Stimulated activated CD8-positive, alpha-beta memory T cell treated with anti-CD3 and anti-CD28 coated beads, Interleukin-4, amount 100 ng/mL, for 48 hours (primary cell): ENCODE measurements around the gene FAM83E.
A peak's percentile ranks its signal among the peaks of the same experiment; 100 is the strongest.
"Not testable (repeated sequence)": the region's sequence is repeated elsewhere in the genome, so short reads cannot be mapped to it uniquely, and the experiment has no call there.

Experiments used
- DNase-seq: peaks from one replicate; pipeline ENCODE4 v3.0.0-alpha.2; 2020

Gene FAM83E

GRCh38 chr19:48614436-48615230, at the start of gene FAM83E:
Gene FAM83E, minus strand, starts transcription at chr19:48615076. Its CDS starts 1,704 bp downstream, at chr19:48613372.
- no peak for DNase-seq

- no peak for DNase-seq
These were observed 49.6 kb upstream of the FAM83E start for GRCh38 chr19:48664476-48664875.

- no peak for DNase-seq
These were observed 48.8 kb upstream of the FAM83E start for GRCh38 chr19:48663667-48664066.

GRCh38 chr19:48661711-48662090, 46.8 kb upstream of the FAM83E start:
- no peak for DNase-seq

GRCh38 chr19:48660852-48661710, 46.2 kb upstream of the FAM83E start:
- peak; percentile 91 for DNase-seq

GRCh38 chr19:48659768-48660167, 44.9 kb upstream of the FAM83E start:
- DNase-seq: no peak

GRCh38 chr19:48658483-48658882, 43.6 kb upstream of the FAM83E start:
- no peak for DNase-seq

GRCh38 chr19:48657828-48658227, 43.0 kb upstream of the FAM83E start:
- DNase-seq: not testable (repeated sequence)

- no peak for DNase-seq
These were observed 42.1 kb upstream of the FAM83E start for GRCh38 chr19:48656840-48657474.

- no peak for DNase-seq
These were observed 39.6 kb upstream of the FAM83E start for GRCh38 chr19:48654299-48655059.

- DNase-seq: no peak
These were observed 36.8 kb upstream of the FAM83E start for GRCh38 chr19:48651683-48652048.

- no peak for DNase-seq
These were observed 36.3 kb upstream of the FAM83E start for GRCh38 chr19:48650974-48651682.

- DNase-seq: no peak
These were observed 33.3 kb upstream of the FAM83E start for GRCh38 chr19:48648134-48648533.

- no peak for DNase-seq
These were observed 31.9 kb upstream of the FAM83E start for GRCh38 chr19:48646722-48647216.

GRCh38 chr19:48646001-48646721, 31.3 kb upstream of the FAM83E start, which contains the start of gene CA11:
Gene CA11, minus strand, starts transcription at chr19:48646187. Its CDS starts 555 bp downstream, at chr19:48645632.
- peak; percentile 92 for DNase-seq

- no peak for DNase-seq
These were observed 30.7 kb upstream of the FAM83E start for GRCh38 chr19:48645620-48646000.

- DNase-seq: peak; percentile 81
These were observed 30.2 kb upstream of the FAM83E start for GRCh38 chr19:48644839-48645619.

GRCh38 chr19:48644355-48644754, 29.5 kb upstream of the FAM83E start:
- no peak for DNase-seq

GRCh38 chr19:48642862-48643261, 28.0 kb upstream of the FAM83E start:
- DNase-seq: no peak

GRCh38 chr19:48641850-48642249, 27.0 kb upstream of the FAM83E start:
- DNase-seq: no peak
